ENCODE measurements around the gene GPX5.
A peak's percentile ranks its signal among the peaks of the same experiment; 100 is the strongest.

Gene GPX5

GRCh38 chr6:28553986-28554881 is 28.6 kb downstream of the GPX5 start:
- peak in 1 of 51 donors; percentile 6 for DNase-seq

- DNase-seq = no peak
These were observed 29.5 kb downstream of the GPX5 start for GRCh38 chr6:28555136-28555535.

DNA sequence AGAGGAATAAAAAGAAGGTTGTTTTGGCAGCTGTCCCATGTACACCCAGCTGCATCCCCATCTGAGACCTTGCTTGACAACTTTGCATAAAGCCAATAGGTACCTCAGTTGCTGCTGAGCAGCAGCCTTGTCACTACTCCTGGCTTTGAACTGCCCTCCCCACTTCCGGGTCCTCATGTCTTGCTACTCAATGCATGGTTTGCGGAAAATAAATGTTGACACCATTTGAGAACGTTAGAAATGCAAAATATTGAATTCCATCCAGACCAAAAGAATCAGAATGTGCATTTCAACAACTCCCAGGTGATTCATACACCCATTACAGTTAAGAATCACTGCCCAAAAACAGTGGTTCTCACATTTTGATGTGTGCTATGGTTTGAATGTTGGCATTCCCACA is 32.9 kb downstream of the GPX5 start:
- no peak for DNase-seq

GRCh38 chr6:28563430-28564095 is 37.9 kb downstream of the GPX5 start:
- no peak for DNase-seq

- DNase-seq = no peak
These were observed 40.3 kb downstream of the GPX5 start for GRCh38 chr6:28565823-28566526.

- no peak for DNase-seq
These were observed 41.0 kb downstream of the GPX5 start for GRCh38 chr6:28566527-28567252.

DNA sequence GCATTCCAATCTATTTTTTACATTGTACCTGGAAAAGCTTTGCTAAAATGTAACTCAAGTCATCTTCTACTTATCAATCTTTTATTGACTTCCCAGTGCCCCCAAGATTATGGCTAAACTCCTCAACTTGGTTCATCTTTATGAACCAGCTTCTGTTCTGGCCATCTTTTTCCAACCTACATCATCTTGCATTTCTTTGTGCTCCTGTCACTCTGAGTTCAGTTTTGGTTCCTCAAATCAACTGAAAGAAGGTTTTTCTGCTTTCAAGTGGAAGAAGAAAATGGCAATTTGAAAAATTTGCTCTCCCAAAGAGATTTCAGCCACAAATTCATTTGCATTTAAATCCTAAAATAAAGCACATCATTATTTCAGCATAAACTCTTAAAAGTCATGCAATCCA is 41.8 kb downstream of the GPX5 start:
- DNase-seq = no peak

- DNase-seq = no peak
These were observed 42.9 kb downstream of the GPX5 start for GRCh38 chr6:28568515-28569108.

DNA sequence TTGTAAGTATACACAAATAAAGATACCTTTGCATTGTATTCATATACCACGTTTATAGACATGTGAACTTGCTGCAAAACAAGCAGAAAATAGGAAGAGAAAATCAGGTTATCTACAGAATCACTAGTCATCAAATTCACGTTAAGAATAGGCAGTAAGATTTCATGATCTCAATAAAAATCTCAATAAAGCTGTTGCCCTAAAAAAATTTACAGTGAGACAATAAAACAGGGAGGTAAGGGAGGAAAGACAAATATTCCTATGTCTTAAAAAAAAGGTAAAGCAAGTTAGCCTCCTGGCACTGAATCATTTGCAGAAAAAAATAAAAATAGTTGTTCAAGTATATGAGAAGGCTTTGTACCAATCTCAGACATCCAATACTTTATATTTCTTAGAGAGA is 44.1 kb downstream of the GPX5 start:
- no peak for DNase-seq

DNA sequence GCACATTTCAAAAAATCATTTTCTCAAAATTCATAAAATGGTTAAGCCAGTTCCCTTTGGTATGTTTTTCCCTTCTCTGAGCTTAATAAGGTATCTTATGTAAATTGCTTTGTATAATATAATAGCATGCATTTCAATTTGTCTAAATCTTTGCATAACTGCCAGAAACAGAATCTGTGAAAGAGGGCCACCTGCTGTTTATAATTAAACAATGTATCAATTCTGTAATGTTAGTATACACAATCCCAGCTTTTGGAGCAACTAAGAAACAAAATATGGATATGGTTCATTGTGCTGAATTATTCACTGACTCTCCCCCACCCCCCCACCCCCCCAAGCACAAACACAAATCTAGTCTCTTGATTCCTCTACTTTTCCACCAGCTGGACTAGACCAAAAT is 54.8 kb downstream of the GPX5 start:
- no peak for DNase-seq

DNA sequence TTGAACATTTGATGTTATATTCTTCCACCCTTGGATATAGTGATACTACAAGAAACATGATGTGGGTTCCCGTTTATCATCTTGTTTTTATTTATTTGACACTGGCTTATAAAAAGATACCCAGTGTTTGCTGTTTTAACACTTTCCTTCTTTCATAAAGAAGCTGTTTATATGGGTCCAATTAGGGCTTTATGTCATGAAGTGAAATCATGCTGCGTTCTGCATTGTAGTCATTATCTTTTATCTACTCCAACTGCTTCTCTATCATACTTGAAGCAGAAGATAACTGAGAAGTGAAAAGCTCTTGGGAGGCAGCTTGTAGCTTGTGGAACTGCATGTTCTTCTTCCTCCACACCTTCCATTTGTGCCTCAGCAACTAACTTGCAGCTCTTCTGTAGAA is 57.8 kb downstream of the GPX5 start:
- DNase-seq = no peak

Measured in hypothalamus (tissue), 51 donors.